K562 (cell line): Measurements from ENCODE around the gene SEL1L.

Experiments used
- BHLHE40 ChIP-seq: IDR thresholded peaks from 2 replicates; pipeline ENCODE4 v1.6.1; 2011; ENCODE audit warnings: low read length, improper control_type of control experiment
- BRF2 ChIP-seq: IDR thresholded peaks from 3 replicates; pipeline ENCODE4 v1.6.1; 2011; ENCODE audit warnings: borderline replicate concordance, mild to moderate bottlenecking; ENCODE audit not compliant: insufficient read length, insufficient read depth
- CHD2 ChIP-seq: IDR thresholded peaks from 2 replicates; pipeline ENCODE4 v1.6.1; 2011; ENCODE audit warnings: low read depth, low read length
- CREB1 ChIP-seq, 2 experiments: sonication (generic) in 1 of 2; formaldehyde crosslinking in 1 of 2; IDR thresholded peaks; 2 replicates each; pipeline versions ENCODE4 v1.6.1 to v1.8.0; 2012 to 2022; ENCODE audit warnings: inconsistent platforms in 1 of 2, mild to moderate bottlenecking in 1 of 2, missing genetic modification reagents in 1 of 2, moderate library complexity in 1 of 2
- CTCF ChIP-seq, 3 experiments: IDR thresholded peaks in 2 of 3; conservative IDR thresholded peaks in 1 of 3; 2 replicates each; pipeline ENCODE4 v1.5.1; 2011 to 2012; ENCODE audit warnings: low read length in 3 of 3, mild to moderate bottlenecking in 3 of 3, control low read depth in 2 of 3, improper control_type of control experiment in 1 of 3, inconsistent platforms in 1 of 3, low read depth in 1 of 3, mixed read lengths in 1 of 3, moderate library complexity in 1 of 3; ENCODE audit not compliant: insufficient read depth in 2 of 3
- POLR2A ChIP-seq: fragments of 450-650 bp; conservative IDR thresholded peaks from 2 replicates; pipeline ENCODE4 v1.6.1; 2016
- RAD21 ChIP-seq, 2 experiments: fragments of 250-450 bp in 1 of 2; fragments of 450-650 bp in 1 of 2; sonication (Bioruptor Pico) in 1 of 2; formaldehyde crosslinking in 1 of 2; IDR thresholded peaks in 1 of 2; conservative IDR thresholded peaks in 1 of 2; 2 replicates each; pipeline versions ENCODE4 v1.4.0 to v1.8.0; 2020 to 2022; ENCODE audit warnings: mild to moderate bottlenecking in 2 of 2, moderate library complexity in 1 of 2
- RBBP5 ChIP-seq: fragments of 200-600 bp; sonication (generic); IDR thresholded peaks from 2 replicates; pipeline ENCODE4 v1.6.1; 2012; ENCODE audit warnings: borderline replicate concordance, mild to moderate bottlenecking, low read length, control low read depth, inconsistent platforms; ENCODE audit not compliant: insufficient read depth, poor library complexity, severe bottlenecking
- TGIF2 ChIP-seq: sonication (generic); formaldehyde crosslinking; IDR thresholded peaks from 2 replicates; pipeline ENCODE4 v1.8.1; 2022; ENCODE audit warnings: mild to moderate bottlenecking, missing genetic modification reagents, moderate library complexity
- YY1 ChIP-seq, 3 experiments: IDR thresholded peaks; 2 replicates each; pipeline ENCODE4 v1.6.1; 2011; ENCODE audit warnings: low read length in 2 of 3, mild to moderate bottlenecking in 2 of 3, moderate library complexity in 2 of 3, borderline replicate concordance in 1 of 3, control low read depth in 1 of 3, low read depth in 1 of 3; ENCODE audit not compliant: insufficient read depth in 3 of 3, insufficient replicate concordance in 2 of 3, control insufficient read depth in 1 of 3, insufficient read length in 1 of 3; ENCODE audit errors: extremely low read depth in 1 of 3
- ZNF592 ChIP-seq: fragments of 450-650 bp; IDR thresholded peaks from 2 replicates; pipeline ENCODE4 v1.6.1; 2017; ENCODE audit warnings: antibody characterized with exemption, mild to moderate bottlenecking

- TF ChIP-seq CTCF (IDR thresholded peaks at IDR 0.05 in 2 of 3, conservative IDR thresholded peaks at IDR 0.05 in 1 of 3; ENCODE audit: insufficient read depth in 2 of 3, low read depth in 1 of 3, low read length in 3 of 3) (no peak), YY1 (IDR thresholded peaks at IDR 0.05; ENCODE audit: borderline replicate concordance in 1 of 3, control insufficient read depth in 1 of 3, extremely low read depth in 1 of 3, insufficient read depth in 3 of 3, insufficient read length in 1 of 3, insufficient replicate concordance in 2 of 3, low read depth in 1 of 3, low read length in 2 of 3) (no peak), ZNF592 (no peak), RBBP5 (no peak), RAD21 (CRISPR knock-in tag; conservative IDR thresholded peaks at IDR 0.05 in 1 of 2, IDR thresholded peaks at IDR 0.05 in 1 of 2) (no peak), TGIF2 (CRISPR knock-in tag) (no peak), BHLHE40 (no peak), CHD2 (no peak), POLR2A (no peak), CREB1 (IDR thresholded peaks at IDR 0.05) (no peak), CREB1 (CRISPR knock-in tag; IDR thresholded peaks at IDR 0.05) (no peak), BRF2 (no peak)
Measured at GRCh38 chr14:81536241-81536771, 2.7 kb upstream of the SEL1L start.
